ENCODE data around the gene SPCS3.
"Not testable (repeated sequence)": the region's sequence is repeated elsewhere in the genome, so short reads cannot be mapped to it uniquely, and the experiment has no call there.

SPCS3 gene

DNA sequence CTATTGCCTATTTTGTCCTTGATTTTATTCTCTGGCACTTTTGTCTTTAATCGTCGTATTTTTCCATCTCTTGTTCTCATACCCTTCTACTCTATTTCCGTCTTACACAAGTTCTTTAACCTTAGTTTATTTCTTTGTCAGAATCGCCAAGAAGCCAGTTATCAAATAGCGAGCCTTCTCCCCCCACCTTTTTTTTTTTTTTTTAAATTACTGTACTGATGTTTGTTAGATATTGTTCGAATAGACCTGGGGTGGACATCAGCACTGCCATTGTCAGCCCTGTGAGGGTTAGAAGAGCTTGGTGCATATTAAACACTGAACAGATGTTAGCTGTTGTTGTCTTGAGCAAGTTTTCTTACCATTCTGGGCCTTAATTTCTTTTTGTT is 1.2 kb downstream of the SPCS3 start:
- TF ChIP-seq, protein P1, sequence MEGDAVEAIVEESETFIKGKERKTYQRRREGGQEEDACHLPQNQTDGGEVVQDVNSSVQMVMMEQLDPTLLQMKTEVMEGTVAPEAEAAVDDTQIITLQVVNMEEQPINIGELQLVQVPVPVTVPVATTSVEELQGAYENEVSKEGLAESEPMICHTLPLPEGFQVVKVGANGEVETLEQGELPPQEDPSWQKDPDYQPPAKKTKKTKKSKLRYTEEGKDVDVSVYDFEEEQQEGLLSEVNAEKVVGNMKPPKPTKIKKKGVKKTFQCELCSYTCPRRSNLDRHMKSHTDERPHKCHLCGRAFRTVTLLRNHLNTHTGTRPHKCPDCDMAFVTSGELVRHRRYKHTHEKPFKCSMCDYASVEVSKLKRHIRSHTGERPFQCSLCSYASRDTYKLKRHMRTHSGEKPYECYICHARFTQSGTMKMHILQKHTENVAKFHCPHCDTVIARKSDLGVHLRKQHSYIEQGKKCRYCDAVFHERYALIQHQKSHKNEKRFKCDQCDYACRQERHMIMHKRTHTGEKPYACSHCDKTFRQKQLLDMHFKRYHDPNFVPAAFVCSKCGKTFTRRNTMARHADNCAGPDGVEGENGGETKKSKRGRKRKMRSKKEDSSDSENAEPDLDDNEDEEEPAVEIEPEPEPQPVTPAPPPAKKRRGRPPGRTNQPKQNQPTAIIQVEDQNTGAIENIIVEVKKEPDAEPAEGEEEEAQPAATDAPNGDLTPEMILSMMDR (IDR thresholded peaks at IDR 0.05; ENCODE audit: control extremely low read depth, extremely low read depth, low read depth, missing control alignments), result no peak
- POLR2A ChIA-PET, result no interaction called here
- no peak for DNase-seq (ENCODE audit: extremely low spot score)
- CTCF ChIA-PET, result no interaction called here

DNA sequence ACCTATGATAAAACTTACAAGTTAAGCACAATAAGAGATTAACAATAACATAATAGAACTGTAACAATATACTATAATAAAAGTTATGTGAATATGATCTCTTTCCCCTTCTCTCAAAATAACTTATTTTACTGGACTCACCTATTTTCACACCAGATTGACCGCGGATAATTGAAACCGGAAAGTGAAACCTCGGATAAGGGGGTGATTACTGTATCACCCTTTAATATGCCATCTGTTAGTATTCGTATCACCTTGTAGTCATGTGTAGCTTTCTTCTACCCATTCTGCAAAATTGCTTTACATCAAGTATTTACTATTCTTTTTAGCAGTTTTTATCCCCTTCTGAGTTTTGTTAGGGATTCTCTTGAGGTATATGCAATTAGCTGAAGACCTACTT is 1.8 kb downstream of the SPCS3 start:
- no peak for DNase-seq (ENCODE audit: extremely low spot score)
- CTCF ChIA-PET, result interaction anchor here (1.0 kb wide), 1 partner anchor 19 kb away, joined by 3 read pairs; no protein-coding TSS in a partner anchor
- POLR2A ChIA-PET, result no interaction called here
- TF ChIP-seq, protein P1 (IDR thresholded peaks at IDR 0.05; ENCODE audit: control extremely low read depth, extremely low read depth, low read depth, missing control alignments), result no peak

DNA sequence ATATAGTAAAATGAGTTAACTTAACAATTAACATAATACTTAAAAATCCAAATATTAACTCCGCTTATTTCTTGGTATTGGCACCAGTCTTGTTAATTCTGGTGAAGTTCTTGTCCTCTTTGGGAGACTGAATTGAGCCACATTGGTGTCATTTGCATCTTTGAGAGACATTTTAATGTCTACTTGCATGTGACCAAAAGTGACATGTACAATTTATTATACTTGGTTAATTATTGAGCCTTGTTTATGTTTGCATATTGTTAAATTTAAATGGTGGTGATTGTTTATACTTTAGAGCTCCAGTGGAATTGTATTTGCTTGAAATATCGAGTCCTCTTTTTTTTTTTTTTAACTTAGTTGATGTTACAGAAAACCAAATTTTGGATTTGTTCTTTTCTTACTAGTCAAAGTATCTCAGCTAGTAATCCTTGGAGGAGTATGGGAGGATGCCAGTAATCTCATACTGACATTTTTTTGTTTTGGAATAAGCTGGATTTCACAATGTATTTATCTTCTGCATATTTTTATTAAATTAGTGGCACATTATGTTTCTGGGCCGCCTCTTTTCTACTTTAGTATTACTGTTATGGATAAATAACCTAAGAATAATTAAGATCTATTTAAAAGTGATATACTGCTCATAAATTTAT is 3.9 kb downstream of the SPCS3 start:
- POLR2A ChIA-PET, result no interaction called here
- TF ChIP-seq, protein P1 (IDR thresholded peaks at IDR 0.05; ENCODE audit: control extremely low read depth, extremely low read depth, low read depth, missing control alignments), result no peak
- CTCF ChIA-PET, result interaction anchor here (1.0 to 4.7 kb wide), 6 partner anchors 9 to 274 kb away, joined by 3 to 39 read pairs (median 3); no protein-coding TSS in a partner anchor
- DNase-seq (ENCODE audit: extremely low spot score), result no peak

DNA sequence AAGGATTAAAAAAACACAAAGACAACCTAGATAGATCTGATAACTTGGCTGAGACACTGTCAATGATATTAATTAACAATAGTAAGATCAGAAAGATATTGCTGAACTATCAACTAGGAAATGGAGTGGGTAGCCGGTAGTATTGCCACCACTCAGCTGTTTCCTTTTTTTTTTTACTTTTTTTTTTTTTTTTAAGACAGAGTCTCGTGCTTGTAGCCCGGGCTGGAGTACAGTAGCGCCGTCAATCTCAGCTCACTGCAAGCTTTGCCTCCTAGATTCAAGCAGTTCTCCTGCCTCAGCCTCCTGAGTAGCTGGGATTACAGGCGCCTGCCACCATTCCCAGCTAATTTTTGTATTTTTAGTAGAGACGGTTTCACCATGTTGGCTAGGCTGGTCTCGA is 5.1 kb downstream of the SPCS3 start:
- ChIA-PET POLR2A (interaction anchor here (0.8 kb wide), 1 partner anchor 16 kb away, joined by 3 read pairs; no protein-coding TSS in a partner anchor), CTCF (interaction anchor here (0.9 to 4.7 kb wide), 5 partner anchors 9 to 276 kb away, joined by 3 to 39 read pairs (median 4); no protein-coding TSS in a partner anchor)

DNA sequence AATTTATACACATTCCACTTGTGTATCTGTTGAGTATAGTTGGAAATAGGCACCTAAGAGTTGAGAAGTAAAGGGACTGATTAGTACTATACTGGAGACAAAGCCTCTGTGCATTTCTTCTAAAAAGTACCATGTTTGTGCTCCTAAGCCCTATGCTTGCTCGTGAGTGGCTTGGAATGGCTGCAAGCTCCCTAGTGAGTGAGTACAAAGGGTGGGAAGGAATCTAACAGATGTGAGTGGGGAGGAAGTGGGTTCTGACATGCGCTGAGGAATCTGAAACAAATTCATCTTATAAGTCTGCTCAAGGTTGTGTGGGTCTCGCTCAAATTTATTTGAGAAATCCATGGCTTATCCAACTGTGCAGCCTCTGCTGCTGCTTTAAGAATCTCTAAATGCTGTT is 13.3 kb downstream of the SPCS3 start:
- POLR2A ChIA-PET, result no interaction called here
- TF ChIP-seq, protein P1 (IDR thresholded peaks at IDR 0.05; ENCODE audit: control extremely low read depth, extremely low read depth, low read depth, missing control alignments), result no peak
- no peak for DNase-seq (ENCODE audit: extremely low spot score)
- CTCF ChIA-PET, result interaction anchor here (1.0 to 1.9 kb wide), 3 partner anchors 8 to 9 kb away, joined by 3 to 14 read pairs (median 4); no protein-coding TSS in a partner anchor

More for the DNA sequence above, 5.1 kb downstream of the SPCS3 start:
- DNase-seq (ENCODE audit: extremely low spot score), result not testable (repeated sequence)

DNA sequence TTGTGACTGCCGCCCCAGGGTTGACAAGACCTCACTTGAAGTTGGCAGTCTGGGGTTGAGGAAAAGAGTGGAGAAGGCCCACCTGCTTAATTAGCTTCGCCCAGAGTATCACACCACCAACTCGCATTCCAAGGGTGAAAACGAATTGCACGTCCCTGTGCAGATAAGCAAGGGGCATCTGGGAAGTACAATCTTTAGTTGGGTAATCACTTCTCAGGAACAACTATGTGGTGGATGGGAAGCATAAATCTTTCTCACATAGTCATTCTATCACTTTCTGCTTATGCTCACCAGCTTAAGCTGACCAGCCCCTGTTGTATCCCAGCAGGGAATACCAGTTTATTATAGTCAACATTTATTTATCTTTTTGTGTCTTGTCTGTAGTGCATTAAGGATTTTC is 14.3 kb downstream of the SPCS3 start:
- CTCF ChIA-PET, result interaction anchor here (1.0 kb wide), 1 partner anchor 10 kb away, joined by 3 read pairs; no protein-coding TSS in a partner anchor
- TF ChIP-seq, protein P1 (IDR thresholded peaks at IDR 0.05; ENCODE audit: control extremely low read depth, extremely low read depth, low read depth, missing control alignments), result no peak
- POLR2A ChIA-PET, result no interaction called here
- DNase-seq (ENCODE audit: extremely low spot score), result no peak

DNA sequence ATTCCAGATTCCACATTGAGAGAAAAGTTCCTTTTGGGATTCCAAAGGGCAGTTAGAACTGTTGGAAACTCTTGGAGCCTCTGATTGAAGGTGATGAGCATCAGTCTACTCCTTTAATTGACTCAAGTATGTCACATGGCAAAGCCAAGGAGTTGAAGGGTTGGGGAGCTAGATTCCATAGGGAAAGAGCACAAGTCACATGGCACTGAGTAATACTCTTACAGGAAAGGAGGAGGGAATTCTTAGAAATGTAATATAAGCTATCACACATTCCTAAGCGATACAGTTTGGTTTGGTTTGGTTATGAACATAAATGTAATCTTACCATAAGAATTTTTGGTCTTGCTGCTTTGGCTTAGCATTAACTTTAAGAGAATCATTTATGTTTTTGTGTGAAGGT is 15.7 kb downstream of the SPCS3 start:
- ChIA-PET CTCF (interaction anchor here (0.9 to 1.3 kb wide), 2 partner anchors 9 to 12 kb away, joined by 3 to 4 read pairs; no protein-coding TSS in a partner anchor), POLR2A (no interaction called here)

More for the DNA sequence above, 15.7 kb downstream of the SPCS3 start:
- TF ChIP-seq, protein P1 (IDR thresholded peaks at IDR 0.05; ENCODE audit: control extremely low read depth, extremely low read depth, low read depth, missing control alignments), result no peak
- DNase-seq (ENCODE audit: extremely low spot score), result no peak
